ENCODE data around the gene AATK. TPM values are rescaled to one million over a fixed set of nuclear protein-coding genes. Genes with fewer than 3 reads are reported as not detected.

Gene AATK
- polyA plus RNA-seq, 2 of the 4 experiments (the other 2 are of a cell fraction): 0.26 to 0.37 TPM

GRCh38 chr17:81113158-81113724 lies 52.8 kb downstream of the AATK start:
- WGBS (ENCODE audit: missing lambda C conversion rate): 88% methylated on average over 16 of the region's 21 CpGs
- TF ChIP-seq NFE2L2 (conservative IDR thresholded peaks at IDR 0.05; ENCODE audit: low read length) (no peak), JUN (IDR thresholded peaks at IDR 0.05) (no peak), GATA3 (IDR thresholded peaks at IDR 0.05; ENCODE audit: borderline replicate concordance) (no peak), REST (IDR thresholded peaks at IDR 0.05) (no peak), FOXS1 (CRISPR knock-in tag; IDR thresholded peaks at IDR 0.05) (no peak), HDAC2 (IDR thresholded peaks at IDR 0.05) (no peak), HEYL (CRISPR knock-in tag; IDR thresholded peaks at IDR 0.05) (no peak), HOXB13 (CRISPR knock-in tag; IDR thresholded peaks at IDR 0.05; ENCODE audit: low read depth) (no peak), ESRRA (IDR thresholded peaks at IDR 0.05; ENCODE audit: borderline replicate concordance, low read length) (no peak), EP300 (IDR thresholded peaks at IDR 0.05) (no peak), MAFK (IDR thresholded peaks at IDR 0.05; ENCODE audit: partially characterized antibody) (no peak), EHF (CRISPR knock-in tag; IDR thresholded peaks at IDR 0.05) (no peak), PBX3 (IDR thresholded peaks at IDR 0.05) (no peak), KDM5A (IDR thresholded peaks at IDR 0.05) (no peak), SMC3 (IDR thresholded peaks at IDR 0.05) (no peak), BCL3 (IDR thresholded peaks at IDR 0.05) (no peak)
- TF ChIP-seq, protein P1, sequence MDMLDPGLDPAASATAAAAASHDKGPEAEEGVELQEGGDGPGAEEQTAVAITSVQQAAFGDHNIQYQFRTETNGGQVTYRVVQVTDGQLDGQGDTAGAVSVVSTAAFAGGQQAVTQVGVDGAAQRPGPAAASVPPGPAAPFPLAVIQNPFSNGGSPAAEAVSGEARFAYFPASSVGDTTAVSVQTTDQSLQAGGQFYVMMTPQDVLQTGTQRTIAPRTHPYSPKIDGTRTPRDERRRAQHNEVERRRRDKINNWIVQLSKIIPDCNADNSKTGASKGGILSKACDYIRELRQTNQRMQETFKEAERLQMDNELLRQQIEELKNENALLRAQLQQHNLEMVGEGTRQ (IDR thresholded peaks at IDR 0.05): no peak
- TF ChIP-seq, protein P2, sequence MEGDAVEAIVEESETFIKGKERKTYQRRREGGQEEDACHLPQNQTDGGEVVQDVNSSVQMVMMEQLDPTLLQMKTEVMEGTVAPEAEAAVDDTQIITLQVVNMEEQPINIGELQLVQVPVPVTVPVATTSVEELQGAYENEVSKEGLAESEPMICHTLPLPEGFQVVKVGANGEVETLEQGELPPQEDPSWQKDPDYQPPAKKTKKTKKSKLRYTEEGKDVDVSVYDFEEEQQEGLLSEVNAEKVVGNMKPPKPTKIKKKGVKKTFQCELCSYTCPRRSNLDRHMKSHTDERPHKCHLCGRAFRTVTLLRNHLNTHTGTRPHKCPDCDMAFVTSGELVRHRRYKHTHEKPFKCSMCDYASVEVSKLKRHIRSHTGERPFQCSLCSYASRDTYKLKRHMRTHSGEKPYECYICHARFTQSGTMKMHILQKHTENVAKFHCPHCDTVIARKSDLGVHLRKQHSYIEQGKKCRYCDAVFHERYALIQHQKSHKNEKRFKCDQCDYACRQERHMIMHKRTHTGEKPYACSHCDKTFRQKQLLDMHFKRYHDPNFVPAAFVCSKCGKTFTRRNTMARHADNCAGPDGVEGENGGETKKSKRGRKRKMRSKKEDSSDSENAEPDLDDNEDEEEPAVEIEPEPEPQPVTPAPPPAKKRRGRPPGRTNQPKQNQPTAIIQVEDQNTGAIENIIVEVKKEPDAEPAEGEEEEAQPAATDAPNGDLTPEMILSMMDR (IDR thresholded peaks at IDR 0.05): no peak
- DNase-seq (ENCODE audit: low read depth in 1 of 2, low spot score in 1 of 2): no peak

DNA sequence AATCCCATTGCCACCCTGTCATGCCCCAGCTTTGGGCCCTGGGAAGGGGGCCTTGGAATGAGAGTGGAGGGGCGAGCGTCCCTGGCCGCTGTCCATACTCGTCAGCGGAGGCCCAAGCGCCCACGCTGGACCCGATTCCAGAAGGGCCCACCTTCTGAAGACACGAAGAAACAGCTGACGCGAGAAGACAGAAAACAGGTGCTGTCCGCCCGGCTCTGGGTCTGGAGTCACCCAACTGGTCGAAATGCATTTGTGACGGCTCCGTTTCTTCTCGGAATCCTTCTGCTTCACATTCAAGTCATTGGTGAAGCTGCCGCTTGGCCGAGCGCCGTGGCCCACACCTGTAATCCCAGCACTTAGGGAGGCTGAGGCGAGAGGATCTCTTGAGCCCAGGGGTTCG lies 53.6 kb downstream of the AATK start:
- CTCF ChIA-PET: interaction anchor here (1.2 to 9.4 kb wide), 4 partner anchors 9 to 93 kb away, joined by 3 to 131 read pairs (median 59); no protein-coding TSS in a partner anchor

More at GRCh38 chr17:81113158-81113724, 52.8 kb downstream of the AATK start:
- no peak overlapping the region for H3K4me3 ChIP-seq
- CTCF ChIA-PET: interaction anchor here (1.2 to 9.4 kb wide), 4 partner anchors 9 to 94 kb away, joined by 3 to 131 read pairs (median 59); no protein-coding TSS in a partner anchor
- POLR2A ChIA-PET: no interaction called here
- no peak overlapping the region for H3K27ac ChIP-seq
- FAIRE-seq: no peak
- no peaks in the 10 kb centered on the region for H3K9me3 ChIP-seq
- peaks cover under 1% of the 10 kb centered on the region; the same call in 1 of the 3 replicates for H3K4me1 ChIP-seq
- H3K4me2 ChIP-seq: no peak overlapping the region
- no peak for ATAC-seq

More for the DNA sequence above, 53.6 kb downstream of the AATK start:
- DNase-seq (ENCODE audit: low read depth in 1 of 2, low spot score in 1 of 2) (no peak), ATAC-seq (no peak), FAIRE-seq (no peak)
- no peak for TF ChIP-seq HOXA7 (CRISPR knock-in tag; IDR thresholded peaks at IDR 0.05)
- no peak for TF ChIP-seq NFE2L2 (conservative IDR thresholded peaks at IDR 0.05; ENCODE audit: low read length)
- no peak for TF ChIP-seq NPAS2 (CRISPR knock-in tag; IDR thresholded peaks at IDR 0.05; ENCODE audit: borderline replicate concordance)
- no peak for TF ChIP-seq KDM5A (IDR thresholded peaks at IDR 0.05)
- TF ChIP-seq RCOR1 (IDR thresholded peaks at IDR 0.05; ENCODE audit: low read depth, low read length): no peak
- no peak for TF ChIP-seq TFCP2L1 (CRISPR knock-in tag; IDR thresholded peaks at IDR 0.05)
- no peak for TF ChIP-seq HDAC2 (IDR thresholded peaks at IDR 0.05)
- TF ChIP-seq FOSL2 (IDR thresholded peaks at IDR 0.05): no peak
- no peak for TF ChIP-seq FOSL2 (CRISPR knock-in tag; IDR thresholded peaks at IDR 0.05)
- no peak for TF ChIP-seq SREBF2 (IDR thresholded peaks at IDR 0.05)
- no peak for TF ChIP-seq RFX5 (IDR thresholded peaks at IDR 0.05)
- no peak for TF ChIP-seq ZNF302 (CRISPR knock-in tag; IDR thresholded peaks at IDR 0.05)
- H3K9me3 ChIP-seq: no peaks in the 10 kb centered on the region
- H3K4me3 ChIP-seq: no peak overlapping the region
- POLR2A ChIA-PET: interaction anchor here (0.7 kb wide), 1 partner anchor 892 kb away, joined by 3 read pairs; the partner anchor contains the start of gene SLC26A11
- H3K4me1 ChIP-seq: no peaks in the 10 kb centered on the region
- 91% methylated on average over 23 of the region's 23 CpGs for WGBS (ENCODE audit: missing lambda C conversion rate)
- no peak overlapping the region for H3K4me2 ChIP-seq
- H3K27ac ChIP-seq: no peak overlapping the region

All from A549 (cell line).